Measurements from ENCODE around the gene MTRF1L. TPM values are rescaled to one million over a fixed set of nuclear protein-coding genes. Genes with fewer than 3 reads are reported as not detected.

The MTRF1L gene
- total RNA-seq, 1 experiment from 2014 or later: 8.0 TPM

GRCh38 chr6:153047386-153047785 lies 44.9 kb upstream of the MTRF1L start:
- H3K27ac ChIP-seq: no peak overlapping the region
- H2AFZ ChIP-seq: no peak overlapping the region
- intact Hi-C loops (cut with micrococcal nuclease; ENCODE audit: unreplicated experiment): no loop called here
- no peaks in the 10 kb centered on the region for H4K20me1 ChIP-seq (ENCODE audit: insufficient read depth)
- CTCF ChIA-PET: no interaction called here
- no peak overlapping the region for H3K4me2 ChIP-seq
- no peak for DNase-seq
- no peaks in the 10 kb centered on the region for H3F3A ChIP-seq (ENCODE audit: insufficient read depth, low read depth)
- no peaks in the 10 kb centered on the region for H3K27me3 ChIP-seq (ENCODE audit: insufficient read depth, low read depth)
- no peak for TF ChIP-seq EZH2 (IDR thresholded peaks at IDR 0.05; ENCODE audit: low read depth)
- TF ChIP-seq, protein P1, sequence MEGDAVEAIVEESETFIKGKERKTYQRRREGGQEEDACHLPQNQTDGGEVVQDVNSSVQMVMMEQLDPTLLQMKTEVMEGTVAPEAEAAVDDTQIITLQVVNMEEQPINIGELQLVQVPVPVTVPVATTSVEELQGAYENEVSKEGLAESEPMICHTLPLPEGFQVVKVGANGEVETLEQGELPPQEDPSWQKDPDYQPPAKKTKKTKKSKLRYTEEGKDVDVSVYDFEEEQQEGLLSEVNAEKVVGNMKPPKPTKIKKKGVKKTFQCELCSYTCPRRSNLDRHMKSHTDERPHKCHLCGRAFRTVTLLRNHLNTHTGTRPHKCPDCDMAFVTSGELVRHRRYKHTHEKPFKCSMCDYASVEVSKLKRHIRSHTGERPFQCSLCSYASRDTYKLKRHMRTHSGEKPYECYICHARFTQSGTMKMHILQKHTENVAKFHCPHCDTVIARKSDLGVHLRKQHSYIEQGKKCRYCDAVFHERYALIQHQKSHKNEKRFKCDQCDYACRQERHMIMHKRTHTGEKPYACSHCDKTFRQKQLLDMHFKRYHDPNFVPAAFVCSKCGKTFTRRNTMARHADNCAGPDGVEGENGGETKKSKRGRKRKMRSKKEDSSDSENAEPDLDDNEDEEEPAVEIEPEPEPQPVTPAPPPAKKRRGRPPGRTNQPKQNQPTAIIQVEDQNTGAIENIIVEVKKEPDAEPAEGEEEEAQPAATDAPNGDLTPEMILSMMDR (conservative IDR thresholded peaks at IDR 0.05): no peak
- no peaks in the 10 kb centered on the region for H3K79me2 ChIP-seq (ENCODE audit: low read depth)
- H3K9me2 ChIP-seq (ENCODE audit: insufficient read depth): no peaks in the 10 kb centered on the region; the same call in 1 of the 2 replicates
- no peaks in the 10 kb centered on the region for H3K9me3 ChIP-seq (ENCODE audit: insufficient read depth, low read depth)
- H3K36me3 ChIP-seq (ENCODE audit: low read depth): no peaks in the 10 kb centered on the region
- BruUV-seq (replicated peaks): no TSS peak
- peaks cover 8% of the 10 kb centered on the region for H3K4me1 ChIP-seq (replicated peaks; ENCODE audit: insufficient read depth)
- POLR2A ChIA-PET (ENCODE audit: unreplicated experiment): no interaction called here
- H3K4me3 ChIP-seq: no peak overlapping the region

DNA sequence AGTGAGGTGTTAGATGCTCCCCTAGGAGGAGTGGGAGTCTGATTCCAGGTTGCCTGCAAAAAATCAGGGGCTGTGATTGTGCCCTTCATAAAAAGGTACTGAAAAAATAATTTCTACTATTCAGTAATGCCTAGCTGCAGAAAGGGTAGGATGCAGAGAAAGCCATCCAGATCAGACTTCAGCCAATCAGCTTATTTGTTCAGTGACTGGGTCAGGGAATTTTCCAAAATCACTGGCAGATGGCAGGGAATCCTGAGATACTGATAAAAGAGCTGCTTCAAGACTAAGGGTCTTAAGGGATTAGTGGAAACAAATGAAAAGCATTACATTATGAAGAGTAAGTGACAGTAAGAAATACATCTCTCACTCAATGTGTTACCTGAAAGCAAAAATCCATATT lies 42.8 kb upstream of the MTRF1L start:
- H3F3A ChIP-seq (ENCODE audit: insufficient read depth, low read depth): no peaks in the 10 kb centered on the region
- H3K9me3 ChIP-seq (ENCODE audit: insufficient read depth, low read depth): no peaks in the 10 kb centered on the region
- intact Hi-C loops (cut with micrococcal nuclease; ENCODE audit: unreplicated experiment): no loop called here
- H4K20me1 ChIP-seq (ENCODE audit: insufficient read depth): no peaks in the 10 kb centered on the region
- no peak overlapping the region for H3K27ac ChIP-seq
- no peak for DNase-seq
- H2AFZ ChIP-seq: no peak overlapping the region
- TF ChIP-seq, protein P1 (conservative IDR thresholded peaks at IDR 0.05): no peak
- TF ChIP-seq EZH2 (IDR thresholded peaks at IDR 0.05; ENCODE audit: low read depth): no peak
- no peaks in the 10 kb centered on the region for H3K27me3 ChIP-seq (ENCODE audit: insufficient read depth, low read depth)
- no peaks in the 10 kb centered on the region for H3K36me3 ChIP-seq (ENCODE audit: low read depth)
- H3K4me3 ChIP-seq: no peak overlapping the region
- ChIA-PET CTCF (no interaction called here), POLR2A (ENCODE audit: unreplicated experiment) (no interaction called here)
- BruUV-seq (replicated peaks): no TSS peak
- peaks cover 8% of the 10 kb centered on the region for H3K4me1 ChIP-seq (replicated peaks; ENCODE audit: insufficient read depth)
- no peaks in the 10 kb centered on the region; the same call in 1 of the 2 replicates for H3K9me2 ChIP-seq (ENCODE audit: insufficient read depth)
- H3K4me2 ChIP-seq: no peak overlapping the region
- no peaks in the 10 kb centered on the region for H3K79me2 ChIP-seq (ENCODE audit: low read depth)

DNA sequence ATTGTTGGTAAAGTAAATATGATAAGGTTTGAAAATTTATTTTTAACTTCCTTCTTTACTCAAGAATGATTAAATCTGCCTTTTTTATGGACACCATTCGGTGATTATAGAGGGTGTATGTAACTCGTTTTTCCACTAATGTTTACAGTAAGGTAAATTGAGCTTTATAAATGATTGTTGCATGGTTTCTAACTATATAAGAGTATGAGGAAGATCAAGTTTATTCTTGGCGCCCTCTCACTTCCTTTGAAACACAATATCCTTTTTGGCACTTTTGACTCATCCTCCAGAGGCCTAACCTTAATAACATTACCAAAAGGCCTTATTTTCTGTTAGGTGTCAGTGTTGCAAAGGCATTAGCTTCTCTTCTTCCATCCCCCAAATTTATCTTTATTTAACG lies 41.8 kb upstream of the MTRF1L start:
- H3F3A ChIP-seq (ENCODE audit: insufficient read depth, low read depth): no peaks in the 10 kb centered on the region
- peak in 1 of 2 experiments; percentile 54 for DNase-seq
- intact Hi-C loops (cut with micrococcal nuclease; ENCODE audit: unreplicated experiment): no loop called here
- no peaks in the 10 kb centered on the region for H4K20me1 ChIP-seq (ENCODE audit: insufficient read depth)
- H3K27ac ChIP-seq: no peak overlapping the region
- CTCF ChIA-PET: no interaction called here
- no peaks in the 10 kb centered on the region; the same call in 1 of the 2 replicates for H3K9me2 ChIP-seq (ENCODE audit: insufficient read depth)
- H3K9me3 ChIP-seq (ENCODE audit: insufficient read depth, low read depth): no peaks in the 10 kb centered on the region
- no peaks in the 10 kb centered on the region for H3K27me3 ChIP-seq (ENCODE audit: insufficient read depth, low read depth)
- H2AFZ ChIP-seq: no peak overlapping the region
- H3K79me2 ChIP-seq (ENCODE audit: low read depth): no peaks in the 10 kb centered on the region
- TF ChIP-seq EZH2 (IDR thresholded peaks at IDR 0.05; ENCODE audit: low read depth): no peak
- TF ChIP-seq, protein P1 (conservative IDR thresholded peaks at IDR 0.05): no peak
- H3K36me3 ChIP-seq (ENCODE audit: low read depth): no peaks in the 10 kb centered on the region
- POLR2A ChIA-PET (ENCODE audit: unreplicated experiment): no interaction called here
- H3K4me3 ChIP-seq: no peak overlapping the region
- no TSS peak for BruUV-seq (replicated peaks)
- no peak overlapping the region for H3K4me2 ChIP-seq
- peaks cover 8% of the 10 kb centered on the region for H3K4me1 ChIP-seq (replicated peaks; ENCODE audit: insufficient read depth)
